Measurements from ENCODE around the gene TBC1D10A. TPM values are rescaled to one million over a fixed set of nuclear protein-coding genes. Genes with fewer than 3 reads are reported as not detected.

Gene TBC1D10A
- polyA plus RNA-seq, 1 donor (not counting 4 experiments of a cell fraction or from before 2014, with no cell fraction given) = 17.8 TPM

DNA sequence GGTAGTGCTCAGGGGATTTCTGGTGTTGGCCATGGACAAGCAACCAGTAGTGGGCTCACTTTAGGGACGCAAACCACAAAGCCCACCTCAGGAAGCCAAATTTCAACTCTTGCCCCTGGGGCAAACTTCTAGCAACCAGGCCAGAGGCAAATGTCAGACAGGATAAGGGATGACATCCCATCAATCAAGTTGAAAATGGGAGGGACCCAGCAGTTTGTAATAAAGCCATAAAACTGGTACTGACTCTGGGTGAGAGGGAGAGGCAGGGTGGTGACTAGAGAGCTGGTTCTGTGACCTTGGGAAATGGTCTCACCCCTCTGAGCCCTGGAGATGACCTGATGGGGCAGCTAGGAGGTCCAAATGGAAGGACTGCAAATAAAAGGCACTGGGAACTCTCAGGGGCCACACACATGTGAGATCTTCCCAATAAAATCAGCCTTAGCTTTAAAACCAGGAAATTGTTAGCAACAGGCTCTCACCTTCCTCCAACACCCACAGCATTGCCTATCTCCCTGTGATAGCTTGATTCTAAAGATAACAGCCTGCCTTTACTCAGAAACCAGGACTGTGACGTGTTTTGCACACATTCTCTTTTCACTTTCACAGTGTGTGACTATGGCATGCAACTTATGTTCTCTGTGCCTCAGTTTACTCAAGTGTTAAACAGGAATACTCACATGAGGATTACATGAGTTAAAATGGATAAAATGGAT is 6.4 kb upstream of the TBC1D10A start:
- Histone ChIP-seq H3K4me1 (ENCODE audit: control insufficient read depth, extremely low read depth, insufficient read depth, low read length) (peaks cover 3% of the 10 kb centered on the region), H3K79me2 (ENCODE audit: control insufficient read depth, insufficient read depth, low read length) (no peaks in the 10 kb centered on the region), H3K9ac (ENCODE audit: control insufficient read depth, extremely low read depth, insufficient read depth, low read length) (no peak overlapping the region), H3K9me3 (ENCODE audit: control insufficient read depth, low read depth, low read length) (no peaks in the 10 kb centered on the region), H3K9me1 (ENCODE audit: control insufficient read depth, extremely low read depth, insufficient read depth, low read length) (no peaks in the 10 kb centered on the region), H3K27me3 (ENCODE audit: control insufficient read depth, extremely low read depth, insufficient read depth, low read length) (no peaks in the 10 kb centered on the region), H3K36me3 (ENCODE audit: control insufficient read depth in 2 of 2, extremely low read depth in 1 of 2, insufficient read depth in 2 of 2, low read length in 2 of 2) (peaks cover 35 to 47% of the 10 kb centered on the region in 2 experiments), H3K4me2 (ENCODE audit: control insufficient read depth, extremely low read depth, insufficient read depth, low read depth, low read length) (no peak overlapping the region), H3K4me3 (ENCODE audit: control insufficient read depth in 2 of 3, extremely low read depth in 1 of 3, insufficient read depth in 2 of 3, low read depth in 1 of 3, low read length in 3 of 3) (no peak overlapping the region), H2AFZ (ENCODE audit: control insufficient read depth, low read length) (no peak overlapping the region), H3K27ac (ENCODE audit: control insufficient read depth, insufficient read depth, low read length) (no peak overlapping the region), H4K20me1 (ENCODE audit: control insufficient read depth, extremely low read depth, insufficient read depth, low read length) (no peaks in the 10 kb centered on the region)
- TF ChIP-seq, protein P1, sequence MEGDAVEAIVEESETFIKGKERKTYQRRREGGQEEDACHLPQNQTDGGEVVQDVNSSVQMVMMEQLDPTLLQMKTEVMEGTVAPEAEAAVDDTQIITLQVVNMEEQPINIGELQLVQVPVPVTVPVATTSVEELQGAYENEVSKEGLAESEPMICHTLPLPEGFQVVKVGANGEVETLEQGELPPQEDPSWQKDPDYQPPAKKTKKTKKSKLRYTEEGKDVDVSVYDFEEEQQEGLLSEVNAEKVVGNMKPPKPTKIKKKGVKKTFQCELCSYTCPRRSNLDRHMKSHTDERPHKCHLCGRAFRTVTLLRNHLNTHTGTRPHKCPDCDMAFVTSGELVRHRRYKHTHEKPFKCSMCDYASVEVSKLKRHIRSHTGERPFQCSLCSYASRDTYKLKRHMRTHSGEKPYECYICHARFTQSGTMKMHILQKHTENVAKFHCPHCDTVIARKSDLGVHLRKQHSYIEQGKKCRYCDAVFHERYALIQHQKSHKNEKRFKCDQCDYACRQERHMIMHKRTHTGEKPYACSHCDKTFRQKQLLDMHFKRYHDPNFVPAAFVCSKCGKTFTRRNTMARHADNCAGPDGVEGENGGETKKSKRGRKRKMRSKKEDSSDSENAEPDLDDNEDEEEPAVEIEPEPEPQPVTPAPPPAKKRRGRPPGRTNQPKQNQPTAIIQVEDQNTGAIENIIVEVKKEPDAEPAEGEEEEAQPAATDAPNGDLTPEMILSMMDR (optimal IDR thresholded peaks at IDR 0.05 in 1 of 3, IDR thresholded peaks at IDR 0.05 in 1 of 3, conservative IDR thresholded peaks at IDR 0.05 in 1 of 3; ENCODE audit: extremely low read depth in 1 of 3, insufficient read depth in 2 of 3, low read length in 3 of 3) = no peak
- no peak for TF ChIP-seq EZH2 (IDR thresholded peaks at IDR 0.05; ENCODE audit: low read length)
- DNase-seq (ENCODE audit: low read depth, low spot score) = no peak
- dilution Hi-C loops (cut with MboI; ENCODE audit: extremely low pct_ligation_motif_present, low sequenced_read_pairs) = no loop called here
- FAIRE-seq = no peak

GRCh38 chr22:30332551-30332950 is 5.8 kb upstream of the TBC1D10A start:
- Histone ChIP-seq H3K79me2 (ENCODE audit: control insufficient read depth, insufficient read depth, low read length) (no peaks in the 10 kb centered on the region), H3K36me3 (ENCODE audit: control insufficient read depth in 2 of 2, extremely low read depth in 1 of 2, insufficient read depth in 2 of 2, low read length in 2 of 2) (peaks cover 32 to 47% of the 10 kb centered on the region in 2 experiments), H3K9me3 (ENCODE audit: control insufficient read depth, low read depth, low read length) (no peaks in the 10 kb centered on the region), H3K4me2 (ENCODE audit: control insufficient read depth, extremely low read depth, insufficient read depth, low read depth, low read length) (no peak overlapping the region), H3K4me3 (ENCODE audit: control insufficient read depth in 2 of 3, extremely low read depth in 1 of 3, insufficient read depth in 2 of 3, low read depth in 1 of 3, low read length in 3 of 3) (no peak overlapping the region), H3K9me1 (ENCODE audit: control insufficient read depth, extremely low read depth, insufficient read depth, low read length) (no peaks in the 10 kb centered on the region), H2AFZ (ENCODE audit: control insufficient read depth, low read length) (no peak overlapping the region), H4K20me1 (ENCODE audit: control insufficient read depth, extremely low read depth, insufficient read depth, low read length) (no peaks in the 10 kb centered on the region), H3K27me3 (ENCODE audit: control insufficient read depth, extremely low read depth, insufficient read depth, low read length) (no peaks in the 10 kb centered on the region), H3K27ac (ENCODE audit: control insufficient read depth, insufficient read depth, low read length) (no peak overlapping the region), H3K9ac (ENCODE audit: control insufficient read depth, extremely low read depth, insufficient read depth, low read length) (no peak overlapping the region), H3K4me1 (ENCODE audit: control insufficient read depth, extremely low read depth, insufficient read depth, low read length) (peaks cover 9% of the 10 kb centered on the region)
- TF ChIP-seq, protein P1 (optimal IDR thresholded peaks at IDR 0.05 in 1 of 3, IDR thresholded peaks at IDR 0.05 in 1 of 3, conservative IDR thresholded peaks at IDR 0.05 in 1 of 3; ENCODE audit: extremely low read depth in 1 of 3, insufficient read depth in 2 of 3, low read length in 3 of 3) = no peak
- no peak for TF ChIP-seq EZH2 (IDR thresholded peaks at IDR 0.05; ENCODE audit: low read length)
- DNase-seq (ENCODE audit: low read depth, low spot score) = no peak
- no peak for FAIRE-seq
- dilution Hi-C loops (cut with MboI; ENCODE audit: extremely low pct_ligation_motif_present, low sequenced_read_pairs) = no loop called here

All from keratinocyte (primary cell).